GM12874 (cell line): ENCODE data around the gene MAML2.

Experiments
- CTCF ChIP-seq: IDR thresholded peaks from 2 replicates; pipeline ENCODE4 v1.5.1; 2011; ENCODE audit warnings: low read depth, mild to moderate bottlenecking, control low read depth, low read length, moderate library complexity; ENCODE audit not compliant: insufficient read depth

Gene MAML2

GRCh38 chr11:96219981-96220623 is 122.9 kb downstream of the MAML2 start:
- no peak for TF ChIP-seq CTCF

- TF ChIP-seq CTCF, result no peak
These were observed 124.1 kb downstream of the MAML2 start for GRCh38 chr11:96218901-96219300.

GRCh38 chr11:96218006-96218405 is 125.0 kb downstream of the MAML2 start:
- no peak for TF ChIP-seq CTCF

GRCh38 chr11:96217206-96217605 is 125.8 kb downstream of the MAML2 start:
- TF ChIP-seq CTCF, result no peak

- no peak for TF ChIP-seq CTCF
These were observed 127.2 kb downstream of the MAML2 start for GRCh38 chr11:96215826-96216225.

GRCh38 chr11:96215110-96215782 is 127.7 kb downstream of the MAML2 start:
- TF ChIP-seq CTCF, result no peak

- no peak for TF ChIP-seq CTCF
These were observed 128.3 kb downstream of the MAML2 start for GRCh38 chr11:96214777-96215109.
